SU-DHL-6 (cell line): ENCODE results near the gene KCNIP3.

Source experiments
- H2AFZ ChIP-seq: fragments of 200-600 bp; sonication (generic); 2 replicates; pipeline ENCODE4 v1.6.1; 2014; ENCODE audit warnings: low read depth, mild to moderate bottlenecking, moderate library complexity, mixed read lengths, antibody characterized with exemption, low read length; ENCODE audit not compliant: severe bottlenecking
- H3F3A ChIP-seq: fragments of 200-600 bp; shearing (Covaris generic); 2 replicates; pipeline ENCODE4 v1.6.0; 2016; ENCODE audit warnings: antibody characterized with exemption, mild to moderate bottlenecking; ENCODE audit not compliant: insufficient read depth
- H3K27ac ChIP-seq: fragments of 200-600 bp; sonication (generic); 2 replicates; pipeline ENCODE4 v1.5.1; 2016; ENCODE audit warnings: low read depth, mild to moderate bottlenecking, low read length, moderate library complexity, mixed read lengths
- H3K27me3 ChIP-seq: fragments of 200-600 bp; sonication (generic), shearing (Covaris generic); 2 replicates; pipeline ENCODE4 v1.6.0; 2014; ENCODE audit warnings: mild to moderate bottlenecking, low read length
- H3K36me3 ChIP-seq: fragments of 200-600 bp; sonication (generic); 2 replicates; pipeline ENCODE4 v1.6.1; 2014; ENCODE audit warnings: mild to moderate bottlenecking, low read length, mixed read lengths
- H3K4me2 ChIP-seq: fragments of 300-600, 200-600 bp; shearing (Covaris generic), sonication (generic); 2 replicates; pipeline ENCODE4 v1.6.0; 2014; ENCODE audit warnings: low read length, low read depth, mild to moderate bottlenecking; ENCODE audit not compliant: poor library complexity, severe bottlenecking
- H3K4me3 ChIP-seq: fragments of 200-600 bp; sonication (generic); 2 replicates; pipeline ENCODE4 v1.5.1; 2014; ENCODE audit warnings: antibody characterized with exemption, low read length, mild to moderate bottlenecking, mixed read lengths; ENCODE audit not compliant: insufficient read depth, poor library complexity, severe bottlenecking
- H3K79me2 ChIP-seq: fragments of 200-600 bp; sonication (generic); 2 replicates; pipeline ENCODE4 v1.6.1; 2014; ENCODE audit warnings: mild to moderate bottlenecking, low read length, moderate library complexity; ENCODE audit not compliant: insufficient read depth
- H3K9ac ChIP-seq: fragments of 200-600 bp; sonication (generic); 2 replicates; pipeline ENCODE4 v1.7.0; 2014; ENCODE audit warnings: mild to moderate bottlenecking, low read length
- H3K9me2 ChIP-seq: fragments of 200-600 bp; sonication (generic); replicated peaks from 2 replicates; pipeline ENCODE4 v1.6.1; 2014; ENCODE audit warnings: low read length; ENCODE audit not compliant: insufficient read depth
- H3K9me3 ChIP-seq: fragments of 200-600 bp; sonication (generic); 2 replicates; pipeline ENCODE4 v1.6.1; 2014; ENCODE audit warnings: low read length, mixed read lengths; ENCODE audit not compliant: insufficient read depth
- H4K20me1 ChIP-seq: fragments of 200-600 bp; sonication (generic); 2 replicates; pipeline ENCODE4 v1.6.1; 2014; ENCODE audit warnings: low read depth, mild to moderate bottlenecking, antibody characterized with exemption, low read length, moderate library complexity, mixed read lengths
- EZH2phosphoT487 ChIP-seq: fragments of 200-600 bp; sonication (generic), shearing (Covaris generic); conservative IDR thresholded peaks from 2 replicates; pipeline ENCODE4 v1.6.1; 2018; ENCODE audit warnings: mild to moderate bottlenecking, antibody characterized with exemption, low read length, moderate library complexity, mixed read lengths
- TF ChIP-seq, protein P1 (sequence below): fragments of 200-600 bp; sonication (generic); IDR thresholded peaks from one replicate; pipeline ENCODE4 v1.5.1; 2017; ENCODE audit warnings: antibody characterized with exemption, mild to moderate bottlenecking, low read length, moderate library complexity; ENCODE audit not compliant: insufficient read depth, poor library complexity, severe bottlenecking

Gene KCNIP3

DNA sequence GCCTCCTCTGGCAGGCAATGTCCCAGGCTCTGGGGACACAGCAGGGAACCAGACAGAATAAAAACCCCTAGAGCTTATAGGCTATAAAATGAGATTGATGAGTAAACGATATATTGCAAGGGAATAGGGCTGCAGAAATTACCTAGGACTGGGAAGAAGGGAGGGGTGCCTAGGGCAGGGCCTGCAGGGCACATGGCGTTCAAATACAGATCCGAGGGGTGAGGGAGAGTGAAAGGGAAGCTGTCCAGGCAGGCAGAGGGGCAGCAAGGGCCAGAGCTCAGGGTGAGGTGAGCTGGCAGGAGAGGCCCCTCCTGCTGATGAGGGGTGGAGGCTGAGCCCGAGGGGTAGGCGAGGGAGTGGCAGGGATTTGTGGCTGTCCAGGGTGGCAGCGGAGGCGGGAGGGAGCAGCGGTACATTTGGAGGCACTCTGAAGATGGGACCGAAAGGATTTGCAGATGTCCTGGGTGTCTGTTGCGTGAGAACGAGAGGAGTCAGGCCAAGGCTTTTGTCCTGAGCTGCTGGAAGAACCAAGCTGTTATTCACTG, 33.7 kb downstream of the KCNIP3 start:
- H3K9me3 ChIP-seq = no peaks in the 10 kb centered on the region
- no peak overlapping the region for H3K27ac ChIP-seq
- no peaks in the 10 kb centered on the region for H4K20me1 ChIP-seq
- no peaks in the 10 kb centered on the region for H3F3A ChIP-seq
- no peaks in the 10 kb centered on the region for H3K36me3 ChIP-seq
- no peaks in the 10 kb centered on the region for H3K27me3 ChIP-seq
- H3K4me3 ChIP-seq = no peak overlapping the region
- H3K4me2 ChIP-seq = no peak overlapping the region
- no peaks in the 10 kb centered on the region for H3K9me2 ChIP-seq
- no peaks in the 10 kb centered on the region for H3K79me2 ChIP-seq
- TF ChIP-seq EZH2phosphoT487 = no peak
- TF ChIP-seq, protein P1, sequence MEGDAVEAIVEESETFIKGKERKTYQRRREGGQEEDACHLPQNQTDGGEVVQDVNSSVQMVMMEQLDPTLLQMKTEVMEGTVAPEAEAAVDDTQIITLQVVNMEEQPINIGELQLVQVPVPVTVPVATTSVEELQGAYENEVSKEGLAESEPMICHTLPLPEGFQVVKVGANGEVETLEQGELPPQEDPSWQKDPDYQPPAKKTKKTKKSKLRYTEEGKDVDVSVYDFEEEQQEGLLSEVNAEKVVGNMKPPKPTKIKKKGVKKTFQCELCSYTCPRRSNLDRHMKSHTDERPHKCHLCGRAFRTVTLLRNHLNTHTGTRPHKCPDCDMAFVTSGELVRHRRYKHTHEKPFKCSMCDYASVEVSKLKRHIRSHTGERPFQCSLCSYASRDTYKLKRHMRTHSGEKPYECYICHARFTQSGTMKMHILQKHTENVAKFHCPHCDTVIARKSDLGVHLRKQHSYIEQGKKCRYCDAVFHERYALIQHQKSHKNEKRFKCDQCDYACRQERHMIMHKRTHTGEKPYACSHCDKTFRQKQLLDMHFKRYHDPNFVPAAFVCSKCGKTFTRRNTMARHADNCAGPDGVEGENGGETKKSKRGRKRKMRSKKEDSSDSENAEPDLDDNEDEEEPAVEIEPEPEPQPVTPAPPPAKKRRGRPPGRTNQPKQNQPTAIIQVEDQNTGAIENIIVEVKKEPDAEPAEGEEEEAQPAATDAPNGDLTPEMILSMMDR = no peak
- H2AFZ ChIP-seq = no peak overlapping the region
- H3K9ac ChIP-seq = no peak overlapping the region

DNA sequence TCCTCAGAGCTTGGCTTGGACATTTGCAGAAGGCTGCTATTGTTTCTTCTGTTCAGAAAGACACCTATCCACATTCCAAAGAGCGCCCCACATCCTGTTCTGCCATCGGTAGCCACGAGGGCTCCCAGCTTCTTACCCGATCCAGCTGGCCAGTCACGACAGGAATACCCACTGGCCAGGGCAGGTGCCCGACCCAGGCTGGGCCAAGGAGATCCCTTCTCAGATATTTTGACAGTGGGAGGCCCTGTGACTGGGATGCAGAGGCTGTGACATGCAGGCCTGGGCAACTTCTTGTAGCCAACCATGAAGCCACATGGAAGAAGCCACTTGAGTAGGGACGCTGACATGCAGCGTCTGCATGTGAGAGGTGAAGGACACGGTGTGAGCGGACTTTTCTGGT, 34.5 kb downstream of the KCNIP3 start:
- Histone ChIP-seq H3K9me2 (no peaks in the 10 kb centered on the region), H2AFZ (no peak overlapping the region), H3K79me2 (no peaks in the 10 kb centered on the region), H4K20me1 (no peaks in the 10 kb centered on the region), H3K9me3 (no peaks in the 10 kb centered on the region), H3F3A (no peaks in the 10 kb centered on the region), H3K27me3 (no peaks in the 10 kb centered on the region), H3K4me3 (no peak overlapping the region), H3K9ac (no peak overlapping the region), H3K36me3 (no peaks in the 10 kb centered on the region), H3K27ac (no peak overlapping the region), H3K4me2 (no peak overlapping the region)
- no peak for TF ChIP-seq EZH2phosphoT487
- TF ChIP-seq, protein P1 = no peak

DNA sequence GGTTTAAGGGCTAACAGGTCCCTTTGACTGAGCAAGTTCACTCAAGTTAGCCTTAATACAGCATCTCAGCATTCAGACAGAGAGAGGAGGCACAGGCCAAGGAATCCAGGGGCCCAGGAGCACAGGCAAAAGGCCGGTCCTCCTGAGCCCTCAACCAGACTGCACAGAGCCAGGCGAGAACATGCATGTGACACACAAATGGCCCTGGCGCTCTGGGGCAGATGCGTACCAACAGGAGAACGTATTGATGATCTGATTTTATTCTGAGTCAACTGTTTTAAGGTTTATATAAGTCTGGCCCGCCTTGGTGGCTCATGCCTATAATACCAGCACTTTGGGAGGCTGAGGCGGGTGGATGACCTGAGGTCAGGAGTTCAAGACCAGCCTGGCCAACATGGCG, 34.9 kb downstream of the KCNIP3 start:
- H3K9me2 ChIP-seq = no peaks in the 10 kb centered on the region
- no peaks in the 10 kb centered on the region for H3K36me3 ChIP-seq
- H3K27me3 ChIP-seq = no peaks in the 10 kb centered on the region
- H3K27ac ChIP-seq = no peak overlapping the region
- no peak overlapping the region for H3K4me3 ChIP-seq
- H3K9ac ChIP-seq = no peak overlapping the region
- H2AFZ ChIP-seq = no peak overlapping the region
- no peak for TF ChIP-seq EZH2phosphoT487
- TF ChIP-seq, protein P1 = no peak
- H4K20me1 ChIP-seq = no peaks in the 10 kb centered on the region
- H3F3A ChIP-seq = no peaks in the 10 kb centered on the region
- H3K79me2 ChIP-seq = no peaks in the 10 kb centered on the region
- H3K9me3 ChIP-seq = no peaks in the 10 kb centered on the region
- H3K4me2 ChIP-seq = no peak overlapping the region

DNA sequence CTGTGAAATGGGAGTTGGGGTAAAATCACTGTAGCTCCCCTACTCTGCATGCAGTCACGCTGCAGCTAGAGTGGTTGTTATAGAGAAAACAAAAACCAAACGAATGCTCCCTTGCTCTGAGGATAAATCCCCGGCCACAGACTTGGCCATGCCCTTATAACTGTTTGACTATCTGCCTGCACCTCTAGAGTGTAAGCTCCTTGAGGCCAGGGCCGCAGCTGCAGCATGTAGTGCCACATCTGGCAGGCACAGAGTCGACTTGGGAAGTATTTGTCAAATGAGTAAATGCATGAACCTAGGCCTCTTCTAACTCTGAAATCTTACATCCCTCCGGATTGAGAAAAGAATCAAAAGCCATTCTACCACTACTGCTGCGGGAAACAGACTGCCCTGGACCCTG, 35.9 kb downstream of the KCNIP3 start:
- Histone ChIP-seq H3K4me2 (no peak overlapping the region), H3K27ac (no peak overlapping the region), H3K4me3 (no peak overlapping the region), H4K20me1 (no peaks in the 10 kb centered on the region), H3K36me3 (no peaks in the 10 kb centered on the region), H3K79me2 (no peaks in the 10 kb centered on the region), H2AFZ (no peak overlapping the region), H3K9me3 (no peaks in the 10 kb centered on the region), H3K9me2 (no peaks in the 10 kb centered on the region), H3K9ac (no peak overlapping the region), H3F3A (no peaks in the 10 kb centered on the region), H3K27me3 (no peaks in the 10 kb centered on the region)
- TF ChIP-seq EZH2phosphoT487 = no peak
- TF ChIP-seq, protein P1 = no peak
